Stimulated activated CD8-positive, alpha-beta memory T cell treated with anti-CD3 and anti-CD28 coated beads, Interleukin-7, amount 100 ng/mL, for 24 hours (primary cell): Measurements from ENCODE around the gene CLSTN2.

Experiments used
- DNase-seq: peaks from one replicate; pipeline ENCODE4 v3.0.0-alpha.2; 2020; ENCODE audit warnings: low read depth

Gene CLSTN2

GRCh38 chr3:140343211-140344081 lies 408.5 kb downstream of the CLSTN2 start:
- DNase-seq = no peak

- DNase-seq = no peak
Measured at GRCh38 chr3:140344082-140344454, 409.1 kb downstream of the CLSTN2 start.

GRCh38 chr3:140344601-140345205 lies 409.7 kb downstream of the CLSTN2 start:
- no peak for DNase-seq

GRCh38 chr3:140347151-140347550 lies 412.2 kb downstream of the CLSTN2 start:
- no peak for DNase-seq

GRCh38 chr3:140349938-140350337 lies 415.0 kb downstream of the CLSTN2 start:
- DNase-seq = no peak

GRCh38 chr3:140351466-140351865 lies 416.5 kb downstream of the CLSTN2 start:
- no peak for DNase-seq

- DNase-seq = no peak
Measured at GRCh38 chr3:140355481-140355880, 420.5 kb downstream of the CLSTN2 start.

GRCh38 chr3:140358686-140359085 lies 423.7 kb downstream of the CLSTN2 start:
- DNase-seq = no peak

- no peak for DNase-seq
Measured at GRCh38 chr3:140359233-140359995, 424.4 kb downstream of the CLSTN2 start.

GRCh38 chr3:140360332-140360731 lies 425.3 kb downstream of the CLSTN2 start:
- no peak for DNase-seq

- DNase-seq = no peak
Measured at GRCh38 chr3:140363801-140364200, 428.8 kb downstream of the CLSTN2 start.

GRCh38 chr3:140365872-140366697 lies 431.1 kb downstream of the CLSTN2 start:
- DNase-seq = no peak

GRCh38 chr3:140368223-140368811 lies 433.3 kb downstream of the CLSTN2 start:
- no peak for DNase-seq

- DNase-seq = no peak
Measured at GRCh38 chr3:140370686-140371085, 435.7 kb downstream of the CLSTN2 start.

GRCh38 chr3:140373234-140373633 lies 438.2 kb downstream of the CLSTN2 start:
- DNase-seq = no peak

- no peak for DNase-seq
Measured at GRCh38 chr3:140375002-140375401, 440.0 kb downstream of the CLSTN2 start.

- no peak for DNase-seq
Measured at GRCh38 chr3:140376136-140376889, 441.3 kb downstream of the CLSTN2 start.

GRCh38 chr3:140377644-140378043 lies 442.7 kb downstream of the CLSTN2 start:
- no peak for DNase-seq

- no peak for DNase-seq
Measured at GRCh38 chr3:140378571-140379340, 443.8 kb downstream of the CLSTN2 start.
